ENCODE data around the gene PI4KB.
A peak's percentile ranks its signal among the peaks of the same experiment; 100 is the strongest.

The PI4KB gene

DNA sequence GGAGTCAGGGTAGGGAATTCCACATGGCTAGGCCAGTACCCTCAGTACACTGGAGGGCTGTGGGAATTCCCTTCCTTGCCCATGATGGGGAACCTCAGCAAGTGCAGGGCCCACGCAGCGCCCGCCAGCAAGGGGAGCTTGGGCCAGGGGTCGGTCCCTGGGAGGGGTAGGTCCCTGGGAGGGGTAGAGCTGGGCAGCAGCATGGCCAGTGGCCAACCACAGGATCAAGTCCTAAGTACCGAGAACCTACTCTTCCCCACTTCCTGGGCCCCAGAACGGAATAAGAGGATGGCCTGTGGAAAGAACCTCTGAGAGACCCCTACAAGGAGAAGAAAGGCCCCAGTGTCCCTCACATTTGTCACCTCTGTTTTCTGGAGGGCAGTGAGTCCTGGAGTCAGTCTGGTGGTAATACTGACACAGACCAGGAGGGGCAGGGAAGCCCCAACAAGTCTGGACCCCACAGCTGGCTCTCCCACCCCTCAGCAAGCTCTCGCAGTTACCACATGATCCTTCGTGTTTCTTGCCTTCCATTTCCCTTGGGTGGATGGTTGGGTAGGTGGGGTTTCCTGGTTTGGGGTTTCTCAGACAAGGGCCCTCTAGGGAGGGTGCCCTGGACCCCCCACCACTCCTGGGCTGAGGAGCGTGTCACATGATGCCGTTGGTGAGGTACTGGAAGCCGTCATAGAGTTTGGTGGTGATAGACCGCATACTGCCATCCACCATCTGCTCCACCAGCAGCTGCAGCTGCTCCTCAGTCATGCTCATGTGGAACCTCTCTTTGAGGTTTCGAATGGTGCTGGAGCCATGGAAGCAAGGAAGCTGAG, 34.8 kb downstream of the PI4KB start:
- no peak overlapping the region for H3K9ac ChIP-seq (ENCODE audit: low read length)
- H3K27me3 ChIP-seq (ENCODE audit: control insufficient read depth in 1 of 2, insufficient read depth in 2 of 2, low read length in 2 of 2): no peaks in the 10 kb centered on the region
- H3K4me3 ChIP-seq (ENCODE audit: low read depth in 1 of 2, low read length in 2 of 2): no peak overlapping the region
- H3K4me1 ChIP-seq (ENCODE audit: insufficient read depth, low read length): no peaks in the 10 kb centered on the region
- no peaks in the 10 kb centered on the region for H3K9me3 ChIP-seq (ENCODE audit: low read length)
- H3K27ac ChIP-seq (ENCODE audit: low read depth, low read length): no peak overlapping the region
- peaks cover 79% of the 10 kb centered on the region for H3K36me3 ChIP-seq (ENCODE audit: insufficient read depth, low read length)

- Histone ChIP-seq H3K27me3 (ENCODE audit: control insufficient read depth in 1 of 2, insufficient read depth in 2 of 2, low read length in 2 of 2) (no peaks in the 10 kb centered on the region), H3K4me3 (ENCODE audit: low read depth in 1 of 2, low read length in 2 of 2) (no peak overlapping the region), H3K9me3 (ENCODE audit: low read length) (no peaks in the 10 kb centered on the region), H3K36me3 (ENCODE audit: insufficient read depth, low read length) (peaks cover 86% of the 10 kb centered on the region), H3K9ac (ENCODE audit: low read length) (no peak overlapping the region), H3K4me1 (ENCODE audit: insufficient read depth, low read length) (no peaks in the 10 kb centered on the region), H3K27ac (ENCODE audit: low read depth, low read length) (no peak overlapping the region)
Observed at GRCh38 chr1:151290709-151291303, 36.4 kb downstream of the PI4KB start.

GRCh38 chr1:151289991-151290708, 37.1 kb downstream of the PI4KB start:
- Histone ChIP-seq H3K9ac (ENCODE audit: low read length) (no peak overlapping the region), H3K9me3 (ENCODE audit: low read length) (no peaks in the 10 kb centered on the region), H3K4me3 (ENCODE audit: low read depth in 1 of 2, low read length in 2 of 2) (no peak overlapping the region), H3K36me3 (ENCODE audit: insufficient read depth, low read length) (peaks cover 82% of the 10 kb centered on the region), H3K27ac (ENCODE audit: low read depth, low read length) (no peak overlapping the region), H3K27me3 (ENCODE audit: control insufficient read depth in 1 of 2, insufficient read depth in 2 of 2, low read length in 2 of 2) (no peaks in the 10 kb centered on the region), H3K4me1 (ENCODE audit: insufficient read depth, low read length) (no peaks in the 10 kb centered on the region)

GRCh38 chr1:151289080-151289935, 37.9 kb downstream of the PI4KB start:
- Histone ChIP-seq H3K9ac (ENCODE audit: low read length) (no peak overlapping the region), H3K4me1 (ENCODE audit: insufficient read depth, low read length) (no peaks in the 10 kb centered on the region), H3K4me3 (ENCODE audit: low read depth in 1 of 2, low read length in 2 of 2) (no peak overlapping the region), H3K36me3 (ENCODE audit: insufficient read depth, low read length) (peaks cover 73% of the 10 kb centered on the region), H3K9me3 (ENCODE audit: low read length) (no peaks in the 10 kb centered on the region), H3K27ac (ENCODE audit: low read depth, low read length) (no peak overlapping the region), H3K27me3 (ENCODE audit: control insufficient read depth in 1 of 2, insufficient read depth in 2 of 2, low read length in 2 of 2) (no peaks in the 10 kb centered on the region)

DNA sequence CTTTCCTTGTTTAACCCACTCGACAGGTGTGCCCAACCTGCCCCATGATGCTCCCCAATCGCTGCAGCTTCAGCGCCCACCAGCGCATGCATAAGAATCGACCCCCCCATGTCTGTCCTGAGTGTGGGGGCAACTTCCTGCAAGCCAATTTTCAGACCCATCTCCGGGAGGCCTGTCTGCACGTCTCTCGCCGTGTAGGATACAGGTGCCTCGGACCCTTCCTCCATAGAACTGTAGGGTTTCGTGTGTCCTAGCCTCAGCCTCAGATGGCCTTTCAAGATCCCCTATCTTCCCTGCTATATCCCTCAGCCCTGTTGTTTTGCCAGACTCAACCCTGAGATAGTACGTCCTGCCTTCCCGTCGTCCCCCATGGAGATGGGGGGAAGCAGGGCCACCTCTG, 38.7 kb downstream of the PI4KB start:
- H3K27me3 ChIP-seq (ENCODE audit: control insufficient read depth in 1 of 2, insufficient read depth in 2 of 2, low read length in 2 of 2): no peaks in the 10 kb centered on the region
- no peak overlapping the region for H3K4me3 ChIP-seq (ENCODE audit: low read depth in 1 of 2, low read length in 2 of 2)
- H3K9ac ChIP-seq (ENCODE audit: low read length): no peak overlapping the region
- peaks cover 7% of the 10 kb centered on the region for H3K4me1 ChIP-seq (ENCODE audit: insufficient read depth, low read length)
- no peaks in the 10 kb centered on the region for H3K9me3 ChIP-seq (ENCODE audit: low read length)
- peaks cover 65% of the 10 kb centered on the region for H3K36me3 ChIP-seq (ENCODE audit: insufficient read depth, low read length)
- H3K27ac ChIP-seq (ENCODE audit: low read depth, low read length): no peak overlapping the region

- Histone ChIP-seq H3K36me3 (ENCODE audit: insufficient read depth, low read length) (peaks cover 60% of the 10 kb centered on the region), H3K27me3 (ENCODE audit: control insufficient read depth in 1 of 2, insufficient read depth in 2 of 2, low read length in 2 of 2) (no peaks in the 10 kb centered on the region), H3K9ac (ENCODE audit: low read length) (no peak overlapping the region), H3K4me3 (ENCODE audit: low read depth in 1 of 2, low read length in 2 of 2) (no peak overlapping the region), H3K9me3 (ENCODE audit: low read length) (no peaks in the 10 kb centered on the region), H3K27ac (ENCODE audit: low read depth, low read length) (no peak overlapping the region), H3K4me1 (ENCODE audit: insufficient read depth, low read length) (peaks cover 13% of the 10 kb centered on the region)
Observed at GRCh38 chr1:151287767-151288500, 39.3 kb downstream of the PI4KB start.

DNA sequence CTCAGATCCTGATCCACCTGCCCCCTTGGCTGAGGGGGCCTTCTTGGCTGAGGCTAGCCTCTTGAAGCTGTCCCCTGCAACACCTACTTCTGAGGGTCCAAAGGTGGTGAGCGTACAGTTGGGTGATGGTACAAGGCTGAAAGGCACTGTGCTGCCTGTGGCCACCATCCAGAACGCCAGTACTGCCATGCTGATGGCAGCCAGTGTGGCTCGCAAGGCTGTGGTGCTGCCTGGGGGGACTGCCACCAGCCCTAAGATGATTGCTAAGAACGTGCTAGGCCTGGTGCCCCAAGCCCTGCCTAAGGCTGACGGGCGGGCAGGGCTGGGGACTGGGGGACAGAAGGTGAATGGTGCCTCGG, 39.9 kb downstream of the PI4KB start:
- Histone ChIP-seq H3K27ac (ENCODE audit: low read depth, low read length) (no peak overlapping the region), H3K4me1 (ENCODE audit: insufficient read depth, low read length) (peaks cover 13% of the 10 kb centered on the region), H3K9me3 (ENCODE audit: low read length) (no peaks in the 10 kb centered on the region), H3K36me3 (ENCODE audit: insufficient read depth, low read length) (peaks cover 55% of the 10 kb centered on the region), H3K4me3 (ENCODE audit: low read depth in 1 of 2, low read length in 2 of 2) (no peak overlapping the region), H3K27me3 (ENCODE audit: control insufficient read depth in 1 of 2, insufficient read depth in 2 of 2, low read length in 2 of 2) (no peaks in the 10 kb centered on the region), H3K9ac (ENCODE audit: low read length) (no peak overlapping the region)

DNA sequence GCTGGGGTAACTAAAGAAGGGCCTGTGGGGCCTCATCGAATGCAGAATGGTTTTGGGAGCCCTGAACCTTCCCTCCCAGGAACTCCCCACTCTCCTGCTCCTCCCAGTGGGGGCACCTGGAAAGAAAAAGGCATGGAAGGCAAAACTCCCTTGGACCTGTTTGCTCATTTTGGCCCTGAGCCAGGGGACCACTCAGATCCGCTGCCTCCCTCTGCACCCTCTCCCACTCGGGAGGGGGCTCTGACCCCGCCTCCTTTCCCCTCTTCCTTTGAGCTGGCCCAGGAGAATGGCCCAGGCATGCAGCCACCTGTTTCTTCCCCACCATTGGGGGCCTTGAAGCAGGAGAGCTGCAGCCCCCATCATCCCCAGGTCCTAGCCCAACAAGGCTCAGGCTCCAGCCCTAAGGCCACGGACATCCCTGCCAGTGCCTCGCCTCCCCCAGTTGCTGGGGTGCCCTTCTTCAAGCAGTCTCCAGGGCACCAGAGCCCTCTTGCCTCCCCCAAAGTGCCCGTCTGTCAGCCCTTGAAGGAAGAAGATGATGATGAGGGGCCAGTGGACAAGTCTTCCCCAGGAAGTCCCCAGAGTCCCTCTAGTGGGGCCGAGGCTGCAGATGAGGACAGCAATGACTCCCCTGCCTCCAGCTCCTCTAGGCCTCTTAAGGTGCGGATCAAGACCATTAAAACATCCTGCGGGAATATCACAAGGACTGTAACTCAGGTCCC, 40.4 kb downstream of the PI4KB start:
- Histone ChIP-seq H3K4me1 (ENCODE audit: insufficient read depth, low read length) (peaks cover 13% of the 10 kb centered on the region), H3K27me3 (ENCODE audit: control insufficient read depth in 1 of 2, insufficient read depth in 2 of 2, low read length in 2 of 2) (no peaks in the 10 kb centered on the region), H3K9ac (ENCODE audit: low read length) (no peak overlapping the region), H3K27ac (ENCODE audit: low read depth, low read length) (no peak overlapping the region), H3K36me3 (ENCODE audit: insufficient read depth, low read length) (peaks cover 55% of the 10 kb centered on the region), H3K9me3 (ENCODE audit: low read length) (no peaks in the 10 kb centered on the region), H3K4me3 (ENCODE audit: low read depth in 1 of 2, low read length in 2 of 2) (no peak overlapping the region)

GRCh38 chr1:151284013-151284577, 43.1 kb downstream of the PI4KB start:
- Histone ChIP-seq H3K4me3 (ENCODE audit: low read depth in 1 of 2, low read length in 2 of 2) (peak overlapping the region in 1 of 2 donors; percentile 97), H3K9ac (ENCODE audit: low read length) (peak overlapping the region; percentile 78), H3K27ac (ENCODE audit: low read depth, low read length) (no peak overlapping the region)

More at GRCh38 chr1:151284013-151284577, 43.1 kb downstream of the PI4KB start:
- peaks cover 36% of the 10 kb centered on the region for H3K36me3 ChIP-seq (ENCODE audit: insufficient read depth, low read length)
- H3K4me1 ChIP-seq (ENCODE audit: insufficient read depth, low read length): peaks cover 13% of the 10 kb centered on the region
- H3K27me3 ChIP-seq (ENCODE audit: control insufficient read depth in 1 of 2, insufficient read depth in 2 of 2, low read length in 2 of 2): no peaks in the 10 kb centered on the region
- no peaks in the 10 kb centered on the region for H3K9me3 ChIP-seq (ENCODE audit: low read length)
